Osteoblast (primary cell): ENCODE measurements around the gene TMEM97. TPM values are rescaled to one million over a fixed set of nuclear protein-coding genes. Genes with fewer than 3 reads are reported as not detected.
A peak's percentile ranks its signal among the peaks of the same experiment; 100 is the strongest.

Source experiments
- DNase-seq: peaks from one replicate; pipeline ENCODE4 v3.0.0; 2011; ENCODE audit warnings: low spot score, mixed read lengths; ENCODE audit not compliant: insufficient read length; ENCODE audit errors: missing footprints
- H2AFZ ChIP-seq: 2 replicates; pipeline ENCODE4 v1.6.0; 2011; ENCODE audit warnings: mild to moderate bottlenecking, low read length
- H3K27ac ChIP-seq: 2 replicates; pipeline ENCODE4 v1.5.1; 2011; ENCODE audit warnings: mild to moderate bottlenecking, low read depth, low read length, moderate library complexity
- H3K27me3 ChIP-seq: 2 replicates; pipeline ENCODE4 v1.6.0; 2012; ENCODE audit warnings: mild to moderate bottlenecking, control low read depth, inconsistent platforms, low read length, moderate library complexity; ENCODE audit not compliant: insufficient read depth
- H3K36me3 ChIP-seq: 2 replicates; pipeline ENCODE4 v1.5.1; 2011; ENCODE audit warnings: mild to moderate bottlenecking, low read length, control low read depth, moderate library complexity; ENCODE audit not compliant: insufficient read depth
- H3K4me1 ChIP-seq: 2 replicates; pipeline ENCODE4 v1.5.1; 2011; ENCODE audit warnings: mild to moderate bottlenecking, low read length, control low read depth, moderate library complexity; ENCODE audit not compliant: insufficient read depth
- H3K4me2 ChIP-seq: 2 replicates; pipeline ENCODE4 v1.6.0; 2011; ENCODE audit warnings: mild to moderate bottlenecking, low read length; ENCODE audit not compliant: insufficient read depth
- H3K4me3 ChIP-seq: fragments of 200-600 bp; sonication (generic); 3 replicates; pipeline ENCODE4 v1.5.1; 2012; ENCODE audit warnings: mild to moderate bottlenecking, low read length, inconsistent platforms; ENCODE audit not compliant: insufficient read depth
- H3K79me2 ChIP-seq: 2 replicates; pipeline ENCODE4 v1.6.0; 2012; ENCODE audit warnings: mild to moderate bottlenecking, low read length, control low read depth, inconsistent platforms; ENCODE audit not compliant: insufficient read depth
- H3K9me3 ChIP-seq: 2 replicates; pipeline ENCODE4 v1.5.1; 2011; ENCODE audit warnings: low read depth, low read length, control low read depth
- H4K20me1 ChIP-seq: 2 replicates; pipeline ENCODE4 v1.6.0; 2012; ENCODE audit warnings: mild to moderate bottlenecking, low read length, control low read depth; ENCODE audit not compliant: insufficient read depth
- CTCF ChIP-seq: IDR thresholded peaks from 2 replicates; pipeline ENCODE4 v1.5.1; 2011; ENCODE audit warnings: mild to moderate bottlenecking, low read depth, low read length, moderate library complexity; ENCODE audit errors: extremely low read depth
- total RNA-seq: library from RNA; depleted of rRNA; stranded (reverse); fragments of >200 nt; gene quantifications from 2 replicates; pipeline ENCODE4 v1.2.3, GENCODE V29; 2012

The TMEM97 gene
- total RNA-seq, 1 donor, result 20.6 TPM

- peaks cover 46% of the 10 kb centered on the region for H3K36me3 ChIP-seq
- no peak overlapping the region for H3K27ac ChIP-seq
- H3K27me3 ChIP-seq, result no peaks in the 10 kb centered on the region
- no peak for TF ChIP-seq CTCF
- H3K4me3 ChIP-seq, result no peak overlapping the region
- H3K4me2 ChIP-seq, result no peak overlapping the region
- peaks cover 14% of the 10 kb centered on the region for H4K20me1 ChIP-seq
- peaks cover 3% of the 10 kb centered on the region for H3K4me1 ChIP-seq
- no peak for DNase-seq
- no peaks in the 10 kb centered on the region for H3K9me3 ChIP-seq
- no peak overlapping the region for H2AFZ ChIP-seq
- peaks cover 33% of the 10 kb centered on the region for H3K79me2 ChIP-seq
Measured at GRCh38 chr17:28328325-28328724, 9.3 kb downstream of the TMEM97 start.

DNA sequence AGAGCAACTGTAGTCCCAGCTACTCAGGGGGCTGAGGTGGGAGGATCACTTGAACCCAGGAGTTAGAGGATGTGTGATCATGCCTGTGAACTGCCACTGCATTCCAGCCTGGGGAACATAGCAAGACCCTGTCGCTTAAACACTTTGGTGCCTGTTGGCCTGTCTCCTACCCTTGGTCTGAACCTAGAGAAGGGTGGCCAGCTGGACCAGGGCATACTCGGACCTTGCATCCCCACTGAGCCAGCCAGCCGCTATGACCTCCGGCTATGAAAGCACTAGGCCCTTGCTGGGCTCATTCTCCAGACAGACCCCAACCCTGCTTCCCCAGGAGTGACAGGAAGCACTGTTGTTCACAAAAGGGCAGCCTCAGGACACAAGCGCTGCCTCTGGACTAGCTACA lies 11.7 kb downstream of the TMEM97 start:
- DNase-seq, result no peak
- H4K20me1 ChIP-seq, result peaks cover 28% of the 10 kb centered on the region
- TF ChIP-seq CTCF, result no peak

DNA sequence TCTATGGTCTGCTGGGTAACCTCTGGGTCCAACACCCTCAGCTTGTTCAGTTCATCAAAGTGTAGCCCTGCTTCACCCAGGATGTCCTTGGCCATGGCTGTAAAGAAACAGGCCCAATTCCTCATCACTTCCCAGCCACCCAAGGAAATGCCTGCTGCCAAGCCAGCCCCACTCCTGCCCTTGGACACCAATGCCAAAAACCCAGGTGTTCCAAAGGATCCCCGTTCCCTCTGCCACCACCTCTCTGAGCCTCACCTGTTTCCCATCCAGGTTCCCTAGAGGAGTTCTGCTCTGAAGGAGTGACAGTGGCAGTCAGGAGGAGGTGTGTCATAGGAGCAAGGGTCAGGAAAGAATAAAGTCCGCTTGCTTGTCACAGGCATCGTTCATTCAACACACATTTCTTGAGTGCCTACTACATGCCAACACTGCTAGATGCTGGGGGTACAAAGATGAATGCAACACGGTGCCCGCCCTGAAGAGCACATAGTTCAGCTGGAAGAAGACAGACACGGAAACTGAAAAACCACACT lies 13.0 kb downstream of the TMEM97 start:
- Histone ChIP-seq H3K4me3 (no peak overlapping the region), H3K4me1 (peaks cover 25% of the 10 kb centered on the region), H2AFZ (no peak overlapping the region), H3K27me3 (no peaks in the 10 kb centered on the region), H3K79me2 (peaks cover 62% of the 10 kb centered on the region), H3K9me3 (no peaks in the 10 kb centered on the region), H3K27ac (no peak overlapping the region), H3K4me2 (no peak overlapping the region), H3K36me3 (peaks cover 46% of the 10 kb centered on the region), H4K20me1 (peaks cover 31% of the 10 kb centered on the region)
- no peak for DNase-seq
- TF ChIP-seq CTCF, result no peak

More for the DNA sequence above, 11.7 kb downstream of the TMEM97 start:
- no peak overlapping the region for H2AFZ ChIP-seq
- H3K79me2 ChIP-seq, result peaks cover 49% of the 10 kb centered on the region
- no peak overlapping the region for H3K4me2 ChIP-seq
- peaks cover 18% of the 10 kb centered on the region for H3K4me1 ChIP-seq
- no peak overlapping the region for H3K4me3 ChIP-seq
- no peak overlapping the region for H3K27ac ChIP-seq
- H3K36me3 ChIP-seq, result peaks cover 46% of the 10 kb centered on the region
- H3K9me3 ChIP-seq, result no peaks in the 10 kb centered on the region
- H3K27me3 ChIP-seq, result no peaks in the 10 kb centered on the region

DNA sequence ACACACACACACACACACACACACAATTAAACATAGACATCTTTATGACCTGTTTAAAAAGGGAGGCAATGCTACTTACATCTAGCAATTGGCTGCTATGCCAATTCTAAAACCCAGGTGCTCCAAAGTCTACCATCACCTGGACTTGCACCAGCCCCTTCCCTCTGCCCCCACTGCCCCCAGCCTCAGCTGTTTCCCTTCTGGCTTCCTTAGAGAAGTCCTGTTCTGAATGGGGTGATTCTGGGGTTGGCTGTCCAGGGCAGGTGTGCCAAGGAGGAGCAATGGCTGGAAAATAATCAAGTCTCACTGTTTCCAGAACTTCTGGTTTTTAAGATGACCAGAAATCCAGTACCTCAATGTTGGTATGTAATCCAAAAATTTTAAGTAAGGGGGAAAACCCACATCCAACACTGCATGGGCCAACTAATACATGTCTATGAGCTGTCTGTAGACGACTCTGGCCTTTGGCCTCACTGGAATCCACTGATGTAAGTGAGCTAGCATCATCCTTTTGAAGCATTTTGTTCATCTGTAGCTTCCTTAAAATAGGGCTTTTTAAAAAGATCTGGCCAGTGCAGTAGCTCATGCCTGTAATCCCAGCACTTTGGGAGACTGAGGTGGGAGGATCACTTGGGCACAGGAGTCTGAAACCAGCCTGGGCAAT lies 14.2 kb downstream of the TMEM97 start:
- DNase-seq, result no peak
- peaks cover 38% of the 10 kb centered on the region for H4K20me1 ChIP-seq
- H3K4me3 ChIP-seq, result no peak overlapping the region
- no peaks in the 10 kb centered on the region for H3K9me3 ChIP-seq
- no peaks in the 10 kb centered on the region for H3K27me3 ChIP-seq
- H3K36me3 ChIP-seq, result peaks cover 33% of the 10 kb centered on the region
- peaks cover 74% of the 10 kb centered on the region for H3K79me2 ChIP-seq
- TF ChIP-seq CTCF, result no peak
- no peak overlapping the region for H3K27ac ChIP-seq
- peaks cover 37% of the 10 kb centered on the region for H3K4me1 ChIP-seq
- no peak overlapping the region for H2AFZ ChIP-seq
- H3K4me2 ChIP-seq, result peak overlapping the region; percentile 99
